Body of pancreas (tissue), 4 donors: ENCODE results near the gene ARSB.

Experiments
- CTCF ChIP-seq, 7 experiments: fragments of 450-650 bp in 4 of 7; fragments of 200-600 bp in 3 of 7; sonication (generic) in 3 of 7; IDR thresholded peaks; one replicate each; pipeline ENCODE4 v1.5.1; 2016 to 2019; ENCODE audit warnings: antibody characterized with exemption in 7 of 7
- POLR2A ChIP-seq, 3 donors: fragments of 450-650 bp; IDR thresholded peaks; one replicate each; pipeline ENCODE4 v1.6.1; 2016; ENCODE audit warnings: antibody characterized with exemption in 3 of 3, mild to moderate bottlenecking in 2 of 3

- TF ChIP-seq CTCF (IDR thresholded peaks at IDR 0.05): no peak
- no peak for TF ChIP-seq POLR2A (IDR thresholded peaks at IDR 0.05)
Observed at GRCh38 chr5:78794693-78795215, 190.4 kb downstream of the ARSB start.
